ENCODE results near the gene HOXA3.
A peak's percentile ranks its signal among the peaks of the same experiment; 100 is the strongest.

GRCh38 chr7:27171637-27172314 lies 19.4 kb upstream of the HOXA3 start:
- TF ChIP-seq, protein P1, sequence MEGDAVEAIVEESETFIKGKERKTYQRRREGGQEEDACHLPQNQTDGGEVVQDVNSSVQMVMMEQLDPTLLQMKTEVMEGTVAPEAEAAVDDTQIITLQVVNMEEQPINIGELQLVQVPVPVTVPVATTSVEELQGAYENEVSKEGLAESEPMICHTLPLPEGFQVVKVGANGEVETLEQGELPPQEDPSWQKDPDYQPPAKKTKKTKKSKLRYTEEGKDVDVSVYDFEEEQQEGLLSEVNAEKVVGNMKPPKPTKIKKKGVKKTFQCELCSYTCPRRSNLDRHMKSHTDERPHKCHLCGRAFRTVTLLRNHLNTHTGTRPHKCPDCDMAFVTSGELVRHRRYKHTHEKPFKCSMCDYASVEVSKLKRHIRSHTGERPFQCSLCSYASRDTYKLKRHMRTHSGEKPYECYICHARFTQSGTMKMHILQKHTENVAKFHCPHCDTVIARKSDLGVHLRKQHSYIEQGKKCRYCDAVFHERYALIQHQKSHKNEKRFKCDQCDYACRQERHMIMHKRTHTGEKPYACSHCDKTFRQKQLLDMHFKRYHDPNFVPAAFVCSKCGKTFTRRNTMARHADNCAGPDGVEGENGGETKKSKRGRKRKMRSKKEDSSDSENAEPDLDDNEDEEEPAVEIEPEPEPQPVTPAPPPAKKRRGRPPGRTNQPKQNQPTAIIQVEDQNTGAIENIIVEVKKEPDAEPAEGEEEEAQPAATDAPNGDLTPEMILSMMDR (IDR thresholded peaks at IDR 0.05), result peak in 1 of 3 experiments; percentile 6
- TF ChIP-seq POLR2A (IDR thresholded peaks at IDR 0.05) (no peak), POLR2AphosphoS5 (IDR thresholded peaks at IDR 0.05; ENCODE audit: insufficient read depth in 1 of 2, low read depth in 1 of 2) (peak in 1 of 2 donors; percentile 14)
